GM12878 (cell line): Measurements from ENCODE around the gene KIF21B. TPM values are rescaled to one million over a fixed set of nuclear protein-coding genes. Genes with fewer than 3 reads are reported as not detected.
"Not testable (repeated sequence)": the region's sequence is repeated elsewhere in the genome, so short reads cannot be mapped to it uniquely, and the experiment has no call there.

Experiments used
- ATAC-seq: fragments of 200-7000 bp; cut with Tn5 transposase; 3 replicates; pipeline ENCODE4 v1.9.1; 2020; ENCODE audit warnings: mild to moderate bottlenecking, moderate library complexity
- BruUV-seq: library from RNA; stranded (reverse); fragments of 400-500 nt; replicated peaks from 2 replicates; lab custom pipeline; 2021; lab: Mats Ljungman, UMichigan
- CTCF ChIA-PET: fragments of 300-600 bp; sonication (Branson Sonifier 250); formaldehyde crosslinking; extraction: SDS; loops from one replicate; lab custom pipeline; 2021; ENCODE audit warnings: inconsistent platforms; lab: Yijun Ruan, JAX
- POLR2A ChIA-PET: fragments of 350-600 bp; formaldehyde crosslinking; extraction: SDS; loops from one replicate; lab custom pipeline; 2021; ENCODE audit warnings: inconsistent platforms; lab: Charles Lee
- RAD21 ChIA-PET: fragments of 300-600 bp; sonication (Branson Sonifier 250); formaldehyde crosslinking; loops from one replicate; lab custom pipeline; 2023; ENCODE audit warnings: antibody characterized with exemption; ENCODE audit not compliant: unreplicated experiment; lab: Charles Lee
- SMC1A ChIA-PET: fragments of 300-600 bp; sonication (Branson Sonifier 250); formaldehyde crosslinking; loops from one replicate; lab custom pipeline; 2023; ENCODE audit not compliant: unreplicated experiment, uncharacterized antibody; lab: Charles Lee
- DNase-seq: peaks from one replicate; pipeline ENCODE4 v3.0.0-alpha.2; 2011; ENCODE audit warnings: low read depth, low spot score
- FAIRE-seq: peaks from 3 replicates; lab custom pipeline; 2011; peaks lifted over from hg19 to GRCh38; lab: Jason Lieb, UNC
- H2AFZ ChIP-seq: 2 replicates; pipeline ENCODE4 v1.6.0; 2011; ENCODE audit warnings: low read depth, low read length, control low read depth; ENCODE audit not compliant: control insufficient read depth
- H3K27ac ChIP-seq: 2 replicates; pipeline ENCODE4 v1.5.1; 2011; ENCODE audit warnings: control low read depth; ENCODE audit not compliant: control insufficient read depth, insufficient read depth
- H3K27me3 ChIP-seq, 2 experiments: replicated peaks in 1 of 2; 2 replicates each; pipeline versions ENCODE4 v1.6.0 to v1.6.1; 2011; ENCODE audit warnings: low read length in 1 of 2; ENCODE audit not compliant: control insufficient read depth in 2 of 2, insufficient read depth in 2 of 2
- H3K36me3 ChIP-seq, 2 experiments: 2 replicates each; pipeline ENCODE4 v1.5.1; 2011; ENCODE audit warnings: low read length in 1 of 2; ENCODE audit not compliant: control insufficient read depth in 2 of 2, insufficient read depth in 2 of 2
- H3K4me1 ChIP-seq: 2 replicates; pipeline ENCODE4 v1.6.1; 2011; ENCODE audit warnings: mild to moderate bottlenecking, low read length, moderate library complexity, mixed read lengths; ENCODE audit not compliant: control insufficient read depth, insufficient read depth
- H3K4me2 ChIP-seq: 2 replicates; pipeline ENCODE4 v1.6.0; 2011; ENCODE audit warnings: control low read depth; ENCODE audit not compliant: control insufficient read depth, insufficient read depth
- H3K4me3 ChIP-seq: fragments of 200-600 bp; sonication (generic); 2 replicates; pipeline ENCODE4 v1.5.1; 2016
- H3K79me2 ChIP-seq: 2 replicates; pipeline ENCODE4 v1.6.0; 2011; ENCODE audit warnings: low read length; ENCODE audit not compliant: control insufficient read depth, insufficient read depth
- H3K9ac ChIP-seq: 2 replicates; pipeline ENCODE4 v1.8.0; 2011; ENCODE audit warnings: low read length, control low read depth, mixed read lengths; ENCODE audit not compliant: control insufficient read depth, insufficient read depth
- H3K9me3 ChIP-seq: replicated peaks from 3 replicates; pipeline ENCODE4 v1.5.1; 2011; ENCODE audit warnings: mild to moderate bottlenecking, low read length; ENCODE audit not compliant: control insufficient read depth, insufficient read depth
- H4K20me1 ChIP-seq: 2 replicates; pipeline ENCODE4 v1.6.0; 2011; ENCODE audit not compliant: control insufficient read depth, insufficient read depth
- IKZF1 ChIP-seq: fragments of 450-650 bp; conservative IDR thresholded peaks from 2 replicates; pipeline ENCODE4 v1.6.1; 2017; ENCODE audit warnings: antibody characterized with exemption, mild to moderate bottlenecking
- MTA2 ChIP-seq: fragments of 450-650 bp; IDR thresholded peaks from 2 replicates; pipeline ENCODE4 v1.6.1; 2016; ENCODE audit warnings: low read depth, mild to moderate bottlenecking, moderate library complexity
- POLR2AphosphoS2 ChIP-seq: IDR thresholded peaks from 2 replicates; pipeline ENCODE4 v1.6.1; 2011; ENCODE audit warnings: low read depth, mild to moderate bottlenecking, low read length, improper control_type of control experiment, moderate library complexity
- TARDBP ChIP-seq: IDR thresholded peaks from 2 replicates; pipeline ENCODE4 v1.6.1; 2016; ENCODE audit warnings: borderline replicate concordance
- WGBS: methylation state at CpG from one replicate; pipeline ENCODE4 v1.1.6; 2016; ENCODE audit warnings: low lambda C conversion rate; ENCODE audit not compliant: insufficient replicate concordance, insufficient coverage; ENCODE audit errors: missing lambda C conversion rate; 5-methylcytosine and 5-hydroxymethylcytosine counted together
- in situ Hi-C: fragments of 300-500 bp; cut with MboI; formaldehyde crosslinking; loops from 9 replicates; pipeline ENCODE4 v1.14.3; 2018; ENCODE audit warnings: mixed read lengths
- intact Hi-C: fragments of 100-400 bp; cut with micrococcal nuclease; formaldehyde crosslinking; loops from one replicate; pipeline ENCODE4 v1.14.2; 2022; ENCODE audit not compliant: unreplicated experiment
- polyA plus RNA-seq, 11 experiments: library from polyadenylated mRNA; depleted of rRNA in 4 of 11; unstranded in 6 of 11; stranded (reverse) in 5 of 11; fragments of >200 nt; fragmentation: Nextera tagmentation in 4 of 11; fragmentation: Illumina TruSeq in 1 of 11; extraction: Ambion mirVana in 4 of 11; extraction: Trizol in 1 of 11; gene quantifications; 1 replicate in 1 of 11; 2 replicates in 10 of 11; pipeline versions ENCODE4 v1.2.1 to v1.2.3, GENCODE V29; 2011 to 2016; ENCODE audit warnings: inconsistent platforms in 2 of 11, missing spikeins in 2 of 11, low read depth in 1 of 11
- total RNA-seq, 4 experiments: library from RNA; depleted of rRNA in 3 of 4; stranded (reverse); fragments of >200 nt in 3 of 4; fragmentation: Illumina TruSeq in 1 of 4; extraction: Trizol in 1 of 4; gene quantifications; 2 replicates each; pipeline versions ENCODE4 v1.2.1 to v1.2.3, GENCODE V29; 2013 to 2021
- TF ChIP-seq, protein P1 (sequence below), 3 experiments: IDR thresholded peaks in 2 of 3; conservative IDR thresholded peaks in 1 of 3; 2 replicates each; pipeline ENCODE4 v1.5.1; 2011; ENCODE audit warnings: low read depth in 3 of 3, low read length in 3 of 3, mild to moderate bottlenecking in 3 of 3, control low read depth in 2 of 3, moderate library complexity in 2 of 3, inconsistent platforms in 1 of 3, mixed read lengths in 1 of 3; ENCODE audit not compliant: control insufficient read depth in 2 of 3, insufficient read depth in 1 of 3; ENCODE audit errors: extremely low read depth in 1 of 3

KIF21B gene
- total and polyA plus RNA-seq, 10 of the 15 experiments (the other 5 are each of a cell fraction or from before 2014, with no cell fraction given): 2.3 to 47.7 (median 12.6) TPM

DNA sequence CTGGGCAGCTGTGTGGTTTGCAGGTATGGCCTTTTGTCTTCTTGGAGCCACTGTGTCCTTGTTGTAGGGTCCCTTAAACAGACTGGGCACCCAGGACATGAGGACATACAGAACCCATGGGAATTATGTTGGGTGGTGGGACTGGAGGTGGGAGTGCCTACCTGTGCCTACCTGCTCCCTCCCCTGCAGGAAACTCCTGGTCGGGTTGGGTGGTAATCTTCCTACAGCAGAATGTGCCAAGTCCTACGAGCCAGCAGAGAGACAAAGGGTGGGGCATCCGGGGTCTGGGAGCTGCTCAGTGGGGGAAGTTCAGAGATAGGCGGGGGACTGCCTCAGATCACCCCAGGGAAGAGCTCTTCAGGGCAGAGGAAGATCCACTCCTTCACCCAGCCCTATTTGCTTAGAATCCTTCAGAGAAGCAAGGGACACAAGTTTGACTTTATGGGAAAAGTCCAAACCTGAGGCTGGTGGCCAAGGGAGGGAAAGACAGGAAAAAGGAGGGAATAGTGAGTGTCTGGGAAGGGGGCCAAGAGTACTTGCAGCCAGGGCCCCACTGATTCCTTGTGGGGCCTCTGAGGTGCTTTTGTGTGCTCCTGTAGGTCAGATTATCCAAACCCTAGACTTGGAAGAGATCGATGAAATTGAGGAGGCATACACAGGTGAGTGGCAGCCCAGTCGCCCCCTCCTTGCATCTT, 58.3 kb downstream of the KIF21B start:
- BruUV-seq: no TSS peak
- H4K20me1 ChIP-seq: no peaks in the 10 kb centered on the region
- no peak overlapping the region for H3K9ac ChIP-seq
- H3K9me3 ChIP-seq: no peaks in the 10 kb centered on the region
- SMC1A ChIA-PET: no interaction called here
- no peaks in the 10 kb centered on the region for H3K27me3 ChIP-seq
- TF ChIP-seq MTA2 (no peak), IKZF1 (no peak), POLR2AphosphoS2 (no peak), TARDBP (no peak)
- TF ChIP-seq, protein P1, sequence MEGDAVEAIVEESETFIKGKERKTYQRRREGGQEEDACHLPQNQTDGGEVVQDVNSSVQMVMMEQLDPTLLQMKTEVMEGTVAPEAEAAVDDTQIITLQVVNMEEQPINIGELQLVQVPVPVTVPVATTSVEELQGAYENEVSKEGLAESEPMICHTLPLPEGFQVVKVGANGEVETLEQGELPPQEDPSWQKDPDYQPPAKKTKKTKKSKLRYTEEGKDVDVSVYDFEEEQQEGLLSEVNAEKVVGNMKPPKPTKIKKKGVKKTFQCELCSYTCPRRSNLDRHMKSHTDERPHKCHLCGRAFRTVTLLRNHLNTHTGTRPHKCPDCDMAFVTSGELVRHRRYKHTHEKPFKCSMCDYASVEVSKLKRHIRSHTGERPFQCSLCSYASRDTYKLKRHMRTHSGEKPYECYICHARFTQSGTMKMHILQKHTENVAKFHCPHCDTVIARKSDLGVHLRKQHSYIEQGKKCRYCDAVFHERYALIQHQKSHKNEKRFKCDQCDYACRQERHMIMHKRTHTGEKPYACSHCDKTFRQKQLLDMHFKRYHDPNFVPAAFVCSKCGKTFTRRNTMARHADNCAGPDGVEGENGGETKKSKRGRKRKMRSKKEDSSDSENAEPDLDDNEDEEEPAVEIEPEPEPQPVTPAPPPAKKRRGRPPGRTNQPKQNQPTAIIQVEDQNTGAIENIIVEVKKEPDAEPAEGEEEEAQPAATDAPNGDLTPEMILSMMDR (IDR thresholded peaks at IDR 0.05 in 2 of 3, conservative IDR thresholded peaks at IDR 0.05 in 1 of 3; ENCODE audit: control insufficient read depth in 2 of 3, extremely low read depth in 1 of 3, insufficient read depth in 1 of 3, low read depth in 3 of 3, low read length in 3 of 3): no peak
- TF ChIP-seq, all 136 proteins: peak for 0
- FAIRE-seq: no peak
- Histone ChIP-seq H3K4me3 (no peak overlapping the region), H3K27ac (no peak overlapping the region), H3K4me1 (peaks cover 8% of the 10 kb centered on the region), H3K36me3 (no peaks in the 10 kb centered on the region), H2AFZ (no peak overlapping the region), H3K4me2 (no peak overlapping the region), H3K79me2 (no peaks in the 10 kb centered on the region)
- no peak for DNase-seq
- CTCF ChIA-PET: no interaction called here
- POLR2A ChIA-PET: interaction anchor here (0.6 kb wide), 2 partner anchors 50 to 99 kb away, joined by 3 read pairs; no protein-coding TSS in a partner anchor
- RAD21 ChIA-PET: no interaction called here
- no peak for ATAC-seq
- WGBS: 31% methylated on average over 6 of the region's 6 CpGs
- in situ Hi-C loops: loop anchor here (5.0 kb wide), 2 partner anchors 33 to 343 kb away; partner anchors contain the start of gene KIF14
- intact Hi-C loops: no loop called here

DNA sequence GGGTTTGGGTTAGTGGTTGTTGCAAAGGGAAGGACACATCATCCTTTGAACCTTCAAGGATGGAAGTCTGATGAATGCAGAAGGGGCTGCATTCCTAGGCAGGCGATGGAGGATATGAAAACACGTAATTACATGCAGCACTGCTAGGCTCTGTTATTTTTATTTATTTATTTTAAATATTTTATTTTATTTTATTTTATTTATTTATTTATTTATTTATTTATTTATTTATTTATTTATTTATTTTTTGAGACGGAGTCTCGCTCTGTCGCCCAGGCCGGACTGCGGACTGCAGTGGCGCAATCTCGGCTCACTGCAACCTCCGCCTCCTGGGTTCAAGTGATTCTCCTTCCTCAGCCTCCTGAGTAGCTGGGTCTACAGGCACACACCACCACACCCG, 59.6 kb downstream of the KIF21B start:
- H3K4me2 ChIP-seq, H3K79me2 ChIP-seq, H3K4me3 ChIP-seq, H3K9ac ChIP-seq, RAD21 ChIA-PET, H4K20me1 ChIP-seq, H3K36me3 ChIP-seq, H3K4me1 ChIP-seq, DNase-seq, BruUV-seq, in situ Hi-C loops, ATAC-seq, intact Hi-C loops, CTCF ChIA-PET, FAIRE-seq, POLR2A ChIA-PET, H3K27me3 ChIP-seq, H3K27ac ChIP-seq, H2AFZ ChIP-seq, H3K9me3 ChIP-seq: not testable (repeated sequence)
- SMC1A ChIA-PET: interaction anchor here (1.7 kb wide), 1 partner anchor 79 kb away, joined by 4 read pairs; no protein-coding TSS in a partner anchor
- WGBS: 85% methylated on average over 11 of the region's 11 CpGs
